ENCODE data around the gene ACAA2. TPM values are rescaled to one million over a fixed set of nuclear protein-coding genes. Genes with fewer than 3 reads are reported as not detected.

Gene ACAA2
- total RNA-seq, 1 experiment from 2014 or later = 136 TPM

GRCh38 chr18:49764032-49764431, 49.3 kb downstream of the ACAA2 start (continued):
- TF ChIP-seq IRF1 (CRISPR knock-in tag; IDR thresholded peaks at IDR 0.05) (no peak), ZNF121 (CRISPR knock-in tag; IDR thresholded peaks at IDR 0.05) (no peak), MYBL2 (CRISPR knock-in tag; IDR thresholded peaks at IDR 0.05) (no peak), ZNF232 (CRISPR knock-in tag; IDR thresholded peaks at IDR 0.05) (no peak), ZNF671 (CRISPR knock-in tag; IDR thresholded peaks at IDR 0.05) (no peak), E2F1 (CRISPR knock-in tag; IDR thresholded peaks at IDR 0.05) (no peak), FOXJ3 (CRISPR knock-in tag; IDR thresholded peaks at IDR 0.05; ENCODE audit: borderline replicate concordance) (no peak), PRRX2 (CRISPR knock-in tag; IDR thresholded peaks at IDR 0.05) (no peak)
- TF ChIP-seq, protein P1, sequence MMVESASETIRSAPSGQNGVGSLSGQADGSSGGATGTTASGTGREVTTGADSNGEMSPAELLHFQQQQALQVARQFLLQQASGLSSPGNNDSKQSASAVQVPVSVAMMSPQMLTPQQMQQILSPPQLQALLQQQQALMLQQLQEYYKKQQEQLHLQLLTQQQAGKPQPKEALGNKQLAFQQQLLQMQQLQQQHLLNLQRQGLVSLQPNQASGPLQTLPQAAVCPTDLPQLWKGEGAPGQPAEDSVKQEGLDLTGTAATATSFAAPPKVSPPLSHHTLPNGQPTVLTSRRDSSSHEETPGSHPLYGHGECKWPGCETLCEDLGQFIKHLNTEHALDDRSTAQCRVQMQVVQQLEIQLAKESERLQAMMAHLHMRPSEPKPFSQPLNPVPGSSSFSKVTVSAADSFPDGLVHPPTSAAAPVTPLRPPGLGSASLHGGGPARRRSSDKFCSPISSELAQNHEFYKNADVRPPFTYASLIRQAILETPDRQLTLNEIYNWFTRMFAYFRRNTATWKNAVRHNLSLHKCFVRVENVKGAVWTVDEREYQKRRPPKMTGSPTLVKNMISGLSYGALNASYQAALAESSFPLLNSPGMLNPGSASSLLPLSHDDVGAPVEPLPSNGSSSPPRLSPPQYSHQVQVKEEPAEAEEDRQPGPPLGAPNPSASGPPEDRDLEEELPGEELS (CRISPR knock-in tag; IDR thresholded peaks at IDR 0.05) = no peak
- TF ChIP-seq, protein P2, sequence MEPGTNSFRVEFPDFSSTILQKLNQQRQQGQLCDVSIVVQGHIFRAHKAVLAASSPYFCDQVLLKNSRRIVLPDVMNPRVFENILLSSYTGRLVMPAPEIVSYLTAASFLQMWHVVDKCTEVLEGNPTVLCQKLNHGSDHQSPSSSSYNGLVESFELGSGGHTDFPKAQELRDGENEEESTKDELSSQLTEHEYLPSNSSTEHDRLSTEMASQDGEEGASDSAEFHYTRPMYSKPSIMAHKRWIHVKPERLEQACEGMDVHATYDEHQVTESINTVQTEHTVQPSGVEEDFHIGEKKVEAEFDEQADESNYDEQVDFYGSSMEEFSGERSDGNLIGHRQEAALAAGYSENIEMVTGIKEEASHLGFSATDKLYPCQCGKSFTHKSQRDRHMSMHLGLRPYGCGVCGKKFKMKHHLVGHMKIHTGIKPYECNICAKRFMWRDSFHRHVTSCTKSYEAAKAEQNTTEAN (CRISPR knock-in tag; IDR thresholded peaks at IDR 0.05) = no peak
- TF ChIP-seq, protein P3, sequence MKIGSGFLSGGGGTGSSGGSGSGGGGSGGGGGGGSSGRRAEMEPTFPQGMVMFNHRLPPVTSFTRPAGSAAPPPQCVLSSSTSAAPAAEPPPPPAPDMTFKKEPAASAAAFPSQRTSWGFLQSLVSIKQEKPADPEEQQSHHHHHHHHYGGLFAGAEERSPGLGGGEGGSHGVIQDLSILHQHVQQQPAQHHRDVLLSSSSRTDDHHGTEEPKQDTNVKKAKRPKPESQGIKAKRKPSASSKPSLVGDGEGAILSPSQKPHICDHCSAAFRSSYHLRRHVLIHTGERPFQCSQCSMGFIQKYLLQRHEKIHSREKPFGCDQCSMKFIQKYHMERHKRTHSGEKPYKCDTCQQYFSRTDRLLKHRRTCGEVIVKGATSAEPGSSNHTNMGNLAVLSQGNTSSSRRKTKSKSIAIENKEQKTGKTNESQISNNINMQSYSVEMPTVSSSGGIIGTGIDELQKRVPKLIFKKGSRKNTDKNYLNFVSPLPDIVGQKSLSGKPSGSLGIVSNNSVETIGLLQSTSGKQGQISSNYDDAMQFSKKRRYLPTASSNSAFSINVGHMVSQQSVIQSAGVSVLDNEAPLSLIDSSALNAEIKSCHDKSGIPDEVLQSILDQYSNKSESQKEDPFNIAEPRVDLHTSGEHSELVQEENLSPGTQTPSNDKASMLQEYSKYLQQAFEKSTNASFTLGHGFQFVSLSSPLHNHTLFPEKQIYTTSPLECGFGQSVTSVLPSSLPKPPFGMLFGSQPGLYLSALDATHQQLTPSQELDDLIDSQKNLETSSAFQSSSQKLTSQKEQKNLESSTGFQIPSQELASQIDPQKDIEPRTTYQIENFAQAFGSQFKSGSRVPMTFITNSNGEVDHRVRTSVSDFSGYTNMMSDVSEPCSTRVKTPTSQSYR (CRISPR knock-in tag; IDR thresholded peaks at IDR 0.05) = no peak

- ChIA-PET POLR2A (no interaction called here), CTCF (interaction anchor here (1.8 to 2.3 kb wide), 3 partner anchors 36 to 253 kb away, joined by 5 to 14 read pairs (median 8); no protein-coding TSS in a partner anchor)
- H3K4me1 Mint-ChIP-seq = peaks cover 27% of the 10 kb centered on the region
- H3K9me3 Mint-ChIP-seq = no peaks in the 10 kb centered on the region
- TF ChIP-seq, protein P1 (CRISPR knock-in tag; IDR thresholded peaks at IDR 0.05) = no peak
- TF ChIP-seq RORB (CRISPR knock-in tag; IDR thresholded peaks at IDR 0.05) = no peak
- no peaks in the 10 kb centered on the region for H3K27me3 Mint-ChIP-seq (ENCODE audit: low read depth)
- H3K27ac Mint-ChIP-seq = no peak overlapping the region
- H3K36me3 Mint-ChIP-seq = no peaks in the 10 kb centered on the region
- no peak overlapping the region for H3K4me3 Mint-ChIP-seq
- ATAC-seq = no peak
- no peak for DNase-seq (ENCODE audit: low spot score)
These were observed 49.7 kb downstream of the ACAA2 start for GRCh38 chr18:49763590-49763989.

Measured in WTC11 (cell line).